Spleen (tissue), 11 donors: ENCODE data around the gene VPS4A. TPM values are rescaled to one million over a fixed set of nuclear protein-coding genes. Genes with fewer than 3 reads are reported as not detected.
"Not testable (repeated sequence)": the region's sequence is repeated elsewhere in the genome, so short reads cannot be mapped to it uniquely, and the experiment has no call there.

Experiments used
- DNase-seq: peaks from one replicate; pipeline ENCODE4 v3.0.0-alpha.2; 2020
- H3K27ac ChIP-seq, 8 donors: fragments of 200-600 bp; sonication (generic) in 7 of 8; 1 replicate in 4 of 8; 2 replicates in 4 of 8; pipeline versions ENCODE4 v1.5.0 to v1.8.0; 2016 to 2021; ENCODE audit warnings: inconsistent platforms in 4 of 8, mild to moderate bottlenecking in 4 of 8, moderate library complexity in 1 of 8
- H3K27me3 ChIP-seq, 7 donors: fragments of 200-600 bp; sonication (generic) in 6 of 7; replicated peaks in 1 of 7; 1 replicate in 4 of 7; 2 replicates in 3 of 7; pipeline versions ENCODE4 v1.5.0 to v1.8.0; 2016 to 2021; ENCODE audit warnings: inconsistent platforms in 3 of 7, mild to moderate bottlenecking in 1 of 7
- H3K36me3 ChIP-seq, 6 donors: fragments of 200-600 bp; sonication (generic) in 5 of 6; 1 replicate in 4 of 6; 2 replicates in 2 of 6; pipeline versions ENCODE4 v1.5.0 to v1.8.0; 2016 to 2021; ENCODE audit warnings: inconsistent platforms in 2 of 6
- H3K4me1 ChIP-seq, 6 donors: fragments of 200-600 bp; sonication (generic) in 5 of 6; 1 replicate in 3 of 6; 2 replicates in 3 of 6; pipeline versions ENCODE4 v1.5.0 to v1.8.0; 2016 to 2021; ENCODE audit warnings: inconsistent platforms in 3 of 6
- H3K4me3 ChIP-seq, 8 donors: fragments of 200-600 bp; sonication (generic) in 7 of 8; 1 replicate in 4 of 8; 2 replicates in 4 of 8; pipeline versions ENCODE4 v1.5.0 to v1.8.0; 2016 to 2021; ENCODE audit warnings: inconsistent platforms in 4 of 8, mild to moderate bottlenecking in 4 of 8, moderate library complexity in 2 of 8
- H3K9me3 ChIP-seq, 8 donors: fragments of 200-600 bp; sonication (generic) in 7 of 8; 1 replicate in 4 of 8; 2 replicates in 4 of 8; pipeline versions ENCODE4 v1.5.0 to v1.8.0; 2016 to 2021; ENCODE audit warnings: inconsistent platforms in 4 of 8
- POLR2A ChIP-seq, 3 donors: fragments of 450-650 bp; IDR thresholded peaks; one replicate each; pipeline ENCODE4 v1.5.1; 2017; ENCODE audit warnings: antibody characterized with exemption in 3 of 3, mild to moderate bottlenecking in 1 of 3
- POLR2AphosphoS5 ChIP-seq, 3 donors: sonication (generic); formaldehyde crosslinking; IDR thresholded peaks; one replicate each; pipeline ENCODE4 v1.5.1; 2017; ENCODE audit warnings: antibody characterized with exemption in 3 of 3
- WGBS, 5 donors: extraction: QIAGEN DNeasy Blood & Tissue Kit in 3 of 5; methylation state at CpG; one replicate each; pipeline versions ENCODE4 v1.1.5 to v1.1.7; 2013 to 2018; 5-methylcytosine and 5-hydroxymethylcytosine counted together
- intact Hi-C: fragments of 100-400 bp; cut with DNase I; formaldehyde crosslinking; loops from one replicate; pipeline ENCODE4 v1.15.0; 2023; ENCODE audit warnings: low total_unique reads
- polyA plus RNA-seq, 3 donors: library from polyadenylated mRNA; stranded (reverse); fragments of 200-250 nt; gene quantifications; one replicate each; pipeline ENCODE4 v1.2.1, GENCODE V29; 2013
- total RNA-seq, 7 donors: library from RNA; depleted of rRNA in 3 of 7; stranded (reverse); fragments of >200 nt in 3 of 7; fragmentation: NEBNext Ultra II Directional in 4 of 7; extraction: Animal tissue kit (Norgen Biotek cat#: 25700) in 4 of 7; gene quantifications; one replicate each; pipeline versions ENCODE4 v1.1.0 to v1.2.1, GENCODE V29; 2016 to 2021
- TF ChIP-seq, protein P1 (sequence below), 11 experiments: fragments of 200-600 bp in 7 of 11; fragments of 450-650 bp in 4 of 11; sonication (generic) in 4 of 11; IDR thresholded peaks in 8 of 11; conservative IDR thresholded peaks in 3 of 11; 1 replicate in 7 of 11; 2 replicates in 4 of 11; pipeline versions ENCODE4 v1.4.0 to v1.8.0; 2016 to 2021; ENCODE audit warnings: antibody characterized with exemption in 11 of 11, inconsistent platforms in 4 of 11, mild to moderate bottlenecking in 1 of 11
- donor health status: healthy with polysubstance abuse.
- donor health status: DM: no; HTN: no; CAD: no; lungs with moderate emphysema.
- donor health status: DM: no; HTN: no; CAD: no.
- donor health status: Bipolar disorder and iron deficiency.
- donor health status: healthy.
- donor health status: DM: no; HTN: no; CAD: no.
- donor health status: DM: yes; HTN: yes; CAD: no.

The VPS4A gene
- total and polyA plus RNA-seq, 10 donors: 21.5 to 38.0 (median 32.5) TPM

DNA sequence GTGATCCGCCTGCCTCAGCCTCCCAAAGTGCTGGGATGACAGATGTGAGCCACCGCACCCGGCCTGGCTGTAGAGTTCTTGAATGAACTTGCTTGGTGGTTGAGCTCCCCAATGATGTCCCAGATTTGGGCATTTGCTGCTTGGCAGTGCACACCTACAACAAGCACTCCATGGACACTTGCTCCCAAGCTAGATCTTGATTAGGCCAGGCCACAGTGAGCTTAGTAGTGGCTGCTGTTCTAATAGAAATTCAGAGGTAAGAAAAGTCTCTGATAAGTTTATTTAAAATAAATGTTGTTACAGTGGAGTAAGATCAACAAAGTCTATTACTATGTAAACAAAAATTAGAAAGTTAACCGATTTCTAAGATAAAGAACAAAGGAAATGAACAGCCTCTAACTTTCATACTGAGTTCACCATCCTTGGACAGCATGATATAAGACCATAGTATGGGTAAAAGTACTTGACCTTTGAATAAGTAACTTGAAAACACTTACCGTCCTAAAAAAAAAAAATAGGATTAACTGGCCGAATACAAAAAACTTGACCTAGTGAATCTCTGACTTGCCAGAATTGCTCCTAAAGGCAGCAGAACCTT, 39.5 kb downstream of the VPS4A start:
- peak; percentile 32 for DNase-seq
- Histone ChIP-seq H3K27me3 (no peaks in the 10 kb centered on the region), H3K36me3 (peaks cover 0 to 52% (median 11%) of the 10 kb centered on the region in 6 donors), H3K4me3 (no peak overlapping the region), H3K9me3 (no peaks in the 10 kb centered on the region), H3K27ac (no peak overlapping the region), H3K4me1 (peaks cover 0 to 13% (median 2%) of the 10 kb centered on the region in 6 donors)
- intact Hi-C loops: no loop called here
- TF ChIP-seq POLR2A (IDR thresholded peaks at IDR 0.05) (no peak), POLR2AphosphoS5 (IDR thresholded peaks at IDR 0.05) (no peak)
- TF ChIP-seq, protein P1, sequence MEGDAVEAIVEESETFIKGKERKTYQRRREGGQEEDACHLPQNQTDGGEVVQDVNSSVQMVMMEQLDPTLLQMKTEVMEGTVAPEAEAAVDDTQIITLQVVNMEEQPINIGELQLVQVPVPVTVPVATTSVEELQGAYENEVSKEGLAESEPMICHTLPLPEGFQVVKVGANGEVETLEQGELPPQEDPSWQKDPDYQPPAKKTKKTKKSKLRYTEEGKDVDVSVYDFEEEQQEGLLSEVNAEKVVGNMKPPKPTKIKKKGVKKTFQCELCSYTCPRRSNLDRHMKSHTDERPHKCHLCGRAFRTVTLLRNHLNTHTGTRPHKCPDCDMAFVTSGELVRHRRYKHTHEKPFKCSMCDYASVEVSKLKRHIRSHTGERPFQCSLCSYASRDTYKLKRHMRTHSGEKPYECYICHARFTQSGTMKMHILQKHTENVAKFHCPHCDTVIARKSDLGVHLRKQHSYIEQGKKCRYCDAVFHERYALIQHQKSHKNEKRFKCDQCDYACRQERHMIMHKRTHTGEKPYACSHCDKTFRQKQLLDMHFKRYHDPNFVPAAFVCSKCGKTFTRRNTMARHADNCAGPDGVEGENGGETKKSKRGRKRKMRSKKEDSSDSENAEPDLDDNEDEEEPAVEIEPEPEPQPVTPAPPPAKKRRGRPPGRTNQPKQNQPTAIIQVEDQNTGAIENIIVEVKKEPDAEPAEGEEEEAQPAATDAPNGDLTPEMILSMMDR (IDR thresholded peaks at IDR 0.05 in 8 of 11, conservative IDR thresholded peaks at IDR 0.05 in 3 of 11): no peak
- 80 to 93% (median 86%) methylated on average over 6 of the region's 6 CpGs for WGBS, 5 donors

DNA sequence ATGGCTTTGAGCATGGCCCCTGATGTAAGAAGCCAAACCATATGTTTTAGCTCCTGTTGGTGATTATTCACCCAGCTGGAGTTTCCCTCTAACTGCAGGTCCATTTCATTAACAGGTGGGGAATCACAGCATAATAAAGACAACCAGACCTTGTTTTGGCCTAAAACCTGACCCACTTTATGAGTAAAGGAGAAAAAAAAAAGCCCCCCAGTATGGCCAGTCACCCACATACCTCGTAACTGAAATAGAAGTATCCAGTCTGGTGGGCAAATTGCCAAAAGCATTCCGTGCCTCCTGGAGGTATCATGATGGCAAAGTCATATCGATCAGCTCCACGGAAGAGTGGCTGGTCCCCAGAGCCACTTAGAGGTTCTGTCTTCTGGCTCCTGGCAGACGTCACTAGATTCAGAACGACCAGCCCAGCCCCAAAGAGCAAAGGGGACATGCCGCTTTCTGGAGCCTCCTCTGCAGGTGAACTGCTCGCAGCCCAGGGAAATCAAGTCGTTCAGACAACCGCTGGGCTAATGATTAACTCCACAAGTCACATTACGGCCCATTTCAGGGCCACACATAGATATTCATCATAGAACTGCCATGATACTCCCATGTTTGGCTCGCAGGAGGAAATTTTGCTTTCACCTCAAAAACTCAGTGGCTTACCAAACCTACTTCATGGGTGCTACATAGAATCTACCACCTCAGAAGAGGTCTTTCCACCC, 40.3 kb downstream of the VPS4A start, which contains the start of gene TMED6:
TSS of gene TMED6 (minus strand) at position 478 of the 719 bp plus-strand sequence. CDS start at position 445, 33 bp downstream.
- Histone ChIP-seq H3K4me3 (no peak within 1 kb of the TSS), H3K27me3 (no peaks in the 10 kb centered on the region), H3K9me3 (no peaks in the 10 kb centered on the region), H3K27ac (no peak within 1 kb of the TSS), H3K36me3 (peaks cover 0 to 52% (median 19%) of the 10 kb centered on the region in 6 donors), H3K4me1 (peaks cover 0 to 5% (median 0%) of the 10 kb centered on the region in 6 donors)
- 91 to 97% (median 95%) methylated on average over 12 of the region's 12 CpGs for WGBS, 5 donors
- TF ChIP-seq, protein P1 (IDR thresholded peaks at IDR 0.05 in 8 of 11, conservative IDR thresholded peaks at IDR 0.05 in 3 of 11): no peak
- TF ChIP-seq POLR2AphosphoS5 (IDR thresholded peaks at IDR 0.05): no peak
- TF ChIP-seq POLR2A (IDR thresholded peaks at IDR 0.05): no peak
- intact Hi-C loops: no loop called here
- DNase-seq: peak; percentile 24

DNA sequence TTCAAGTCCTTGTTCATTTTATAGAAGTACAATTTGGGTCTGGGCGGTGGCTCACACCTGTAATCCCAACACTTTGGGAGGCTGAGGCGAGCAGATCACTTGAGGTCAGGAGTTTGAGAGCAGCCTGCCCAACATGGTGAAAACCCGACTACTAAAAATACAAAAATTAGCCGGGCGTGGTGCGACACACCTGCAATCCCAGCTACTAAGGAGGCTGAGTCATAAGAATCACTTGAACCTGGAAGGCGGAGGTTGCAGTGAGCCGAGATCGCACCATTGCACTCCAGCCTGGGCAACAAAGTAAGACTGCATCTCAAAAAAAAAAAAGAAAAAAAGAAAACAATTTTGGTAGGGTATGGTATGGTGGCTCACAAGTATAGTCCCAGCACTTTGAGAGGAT, 48.9 kb downstream of the VPS4A start:
- H3K27me3 ChIP-seq, H3K27ac ChIP-seq, H3K4me3 ChIP-seq, H3K9me3 ChIP-seq, intact Hi-C loops, DNase-seq, H3K4me1 ChIP-seq: not testable (repeated sequence)
- WGBS, 5 donors: 82 to 97% (median 94%) methylated on average over 9 of the region's 9 CpGs
- peaks cover 3 to 50% (median 35%) of the 10 kb centered on the region in 6 donors for H3K36me3 ChIP-seq

DNA sequence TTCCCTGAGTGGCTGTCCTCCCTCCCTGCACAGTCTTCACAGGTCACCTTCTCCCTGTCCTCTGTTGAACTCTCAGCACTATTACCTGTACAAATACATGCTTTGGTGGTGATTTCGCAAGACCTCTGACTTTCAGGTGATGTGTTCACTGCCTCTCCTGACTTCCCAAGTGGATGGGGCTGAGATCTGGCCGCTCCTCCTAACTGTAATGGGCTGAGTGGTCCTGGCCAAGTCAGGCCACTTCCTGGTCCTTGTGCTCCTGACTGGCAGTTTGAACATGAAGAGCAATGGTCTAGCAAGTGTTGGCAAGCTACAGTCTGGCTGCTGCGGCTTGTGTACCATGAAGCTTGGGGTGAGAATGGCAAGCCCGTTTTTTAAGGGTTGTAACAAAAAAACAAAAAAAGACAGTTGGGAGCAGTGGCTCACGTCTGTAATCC, 52.1 kb downstream of the VPS4A start:
- Histone ChIP-seq H3K36me3 (peaks cover 4 to 66% (median 51%) of the 10 kb centered on the region in 6 donors), H3K27ac (no peak overlapping the region), H3K4me1 (no peaks in the 10 kb centered on the region), H3K4me3 (no peak overlapping the region), H3K27me3 (no peaks in the 10 kb centered on the region), H3K9me3 (no peaks in the 10 kb centered on the region)
- intact Hi-C loops: no loop called here
- no peak for DNase-seq
- TF ChIP-seq POLR2AphosphoS5 (IDR thresholded peaks at IDR 0.05) (no peak), POLR2A (IDR thresholded peaks at IDR 0.05) (no peak)
- TF ChIP-seq, protein P1 (IDR thresholded peaks at IDR 0.05 in 8 of 11, conservative IDR thresholded peaks at IDR 0.05 in 3 of 11): no peak
- WGBS, 5 donors: 91 to 96% (median 93%) methylated on average over 5 of the region's 5 CpGs
